ENCODE measurements around the gene PXDN. TPM values are rescaled to one million over a fixed set of nuclear protein-coding genes. Genes with fewer than 3 reads are reported as not detected.

Gene PXDN
- total and polyA plus RNA-seq, 8 donors, result 3.3 to 71.6 (median 28.0) TPM

DNA sequence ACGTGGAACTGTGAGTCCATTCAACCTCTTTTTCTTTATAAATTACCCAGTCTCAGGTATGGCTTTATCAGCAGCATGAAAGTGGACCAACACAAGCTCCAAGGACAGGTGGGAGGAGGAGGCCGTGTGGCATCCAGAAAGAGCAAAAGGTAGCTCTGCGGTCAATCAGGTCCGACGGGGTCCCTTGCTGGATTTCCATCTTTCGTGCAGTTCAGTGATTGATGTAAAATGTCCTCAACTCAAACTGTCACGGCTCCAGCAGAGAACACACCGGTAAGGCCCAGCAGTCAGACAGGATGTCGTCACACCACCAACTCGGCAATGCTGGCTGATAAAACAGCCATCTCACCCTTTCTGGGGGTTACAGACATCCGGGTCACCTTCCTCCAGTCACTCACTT is 123.3 kb downstream of the PXDN start:
- 80 to 90% (median 84%) methylated on average over 11 of the region's 11 CpGs for WGBS, 5 donors
- Histone ChIP-seq H3K4me3 (no peak overlapping the region), H3K4me1 (peaks cover 0 to 7% (median 3%) of the 10 kb centered on the region in 4 donors), H3K27ac (no peak overlapping the region), H3K9me3 (no peaks in the 10 kb centered on the region), H3K27me3 (peaks cover 0 to 5% (median 0%) of the 10 kb centered on the region in 3 donors), H3K36me3 (no peaks in the 10 kb centered on the region)
- intact Hi-C loops (cut with DNase I; ENCODE audit: low total_unique reads), result no loop called here
- DNase-seq, result no peak
- TF ChIP-seq POLR2A (IDR thresholded peaks at IDR 0.05) (no peak), POLR2AphosphoS5 (IDR thresholded peaks at IDR 0.05) (no peak), EP300 (IDR thresholded peaks at IDR 0.05) (no peak)
- TF ChIP-seq, protein P1, sequence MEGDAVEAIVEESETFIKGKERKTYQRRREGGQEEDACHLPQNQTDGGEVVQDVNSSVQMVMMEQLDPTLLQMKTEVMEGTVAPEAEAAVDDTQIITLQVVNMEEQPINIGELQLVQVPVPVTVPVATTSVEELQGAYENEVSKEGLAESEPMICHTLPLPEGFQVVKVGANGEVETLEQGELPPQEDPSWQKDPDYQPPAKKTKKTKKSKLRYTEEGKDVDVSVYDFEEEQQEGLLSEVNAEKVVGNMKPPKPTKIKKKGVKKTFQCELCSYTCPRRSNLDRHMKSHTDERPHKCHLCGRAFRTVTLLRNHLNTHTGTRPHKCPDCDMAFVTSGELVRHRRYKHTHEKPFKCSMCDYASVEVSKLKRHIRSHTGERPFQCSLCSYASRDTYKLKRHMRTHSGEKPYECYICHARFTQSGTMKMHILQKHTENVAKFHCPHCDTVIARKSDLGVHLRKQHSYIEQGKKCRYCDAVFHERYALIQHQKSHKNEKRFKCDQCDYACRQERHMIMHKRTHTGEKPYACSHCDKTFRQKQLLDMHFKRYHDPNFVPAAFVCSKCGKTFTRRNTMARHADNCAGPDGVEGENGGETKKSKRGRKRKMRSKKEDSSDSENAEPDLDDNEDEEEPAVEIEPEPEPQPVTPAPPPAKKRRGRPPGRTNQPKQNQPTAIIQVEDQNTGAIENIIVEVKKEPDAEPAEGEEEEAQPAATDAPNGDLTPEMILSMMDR (IDR thresholded peaks at IDR 0.05), result no peak

DNA sequence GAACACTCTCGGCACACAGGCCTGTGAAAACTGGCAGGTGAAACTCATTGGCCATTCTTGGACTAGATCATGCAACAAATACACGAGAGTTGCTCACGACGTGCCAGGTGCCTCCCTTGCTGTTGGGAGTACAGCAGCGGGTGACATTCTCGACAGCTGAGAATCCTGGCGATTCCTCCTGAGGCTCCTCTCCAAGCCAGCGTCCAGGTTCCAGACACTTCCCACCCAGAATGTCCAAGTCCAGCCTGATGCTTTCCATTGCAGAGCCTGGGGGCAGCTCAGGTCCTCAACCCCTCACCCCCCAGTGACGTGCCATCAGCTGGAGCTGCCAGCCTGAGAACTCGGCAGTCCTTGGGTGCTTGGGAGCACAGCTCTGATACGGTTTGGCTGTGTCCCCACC is 124.2 kb downstream of the PXDN start:
- no peak overlapping the region for H3K4me3 ChIP-seq
- no peak overlapping the region for H3K27ac ChIP-seq
- intact Hi-C loops (cut with DNase I; ENCODE audit: low total_unique reads), result no loop called here
- TF ChIP-seq EP300 (IDR thresholded peaks at IDR 0.05) (no peak), POLR2AphosphoS5 (IDR thresholded peaks at IDR 0.05) (no peak), POLR2A (IDR thresholded peaks at IDR 0.05) (no peak)
- TF ChIP-seq, protein P1 (IDR thresholded peaks at IDR 0.05), result no peak
- H3K36me3 ChIP-seq, result no peaks in the 10 kb centered on the region
- WGBS, 5 donors, result 89 to 94% (median 91%) methylated on average over 11 of the region's 11 CpGs
- no peaks in the 10 kb centered on the region for H3K9me3 ChIP-seq
- peaks cover 0 to 5% (median 0%) of the 10 kb centered on the region in 3 donors for H3K27me3 ChIP-seq
- DNase-seq, result no peak
- H3K4me1 ChIP-seq, result peaks cover 0 to 2% (median 0%) of the 10 kb centered on the region in 4 donors

DNA sequence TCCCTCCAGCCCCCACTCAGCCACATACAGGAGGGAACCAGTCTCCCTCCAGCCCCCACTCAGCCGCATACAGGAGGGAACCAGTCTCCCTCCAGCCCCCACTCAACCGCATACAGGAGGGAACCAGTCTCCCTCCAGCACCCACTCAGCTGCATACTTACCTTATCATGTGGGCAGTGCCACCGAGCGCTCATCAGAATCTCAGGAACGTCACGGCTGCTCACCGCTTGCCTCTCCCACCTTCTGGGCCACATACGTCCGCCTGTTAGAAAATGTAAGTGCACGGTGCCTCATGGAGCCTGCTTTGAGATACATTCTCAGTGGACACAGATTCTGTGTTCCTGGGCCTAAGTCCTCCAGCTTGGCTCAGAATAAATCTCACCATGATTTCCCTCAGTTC is 124.8 kb downstream of the PXDN start:
- Histone ChIP-seq H3K27ac (no peak overlapping the region), H3K9me3 (no peaks in the 10 kb centered on the region), H3K4me3 (no peak overlapping the region), H3K4me1 (no peaks in the 10 kb centered on the region), H3K27me3 (peaks cover 0 to 5% (median 0%) of the 10 kb centered on the region in 3 donors), H3K36me3 (no peaks in the 10 kb centered on the region)
- 59 to 78% (median 71%) methylated on average over 9 to 10 of the region's 10 CpGs for WGBS, 5 donors
- DNase-seq, result no peak
- TF ChIP-seq, protein P1 (IDR thresholded peaks at IDR 0.05), result no peak
- TF ChIP-seq POLR2A (IDR thresholded peaks at IDR 0.05), result no peak
- no peak for TF ChIP-seq EP300 (IDR thresholded peaks at IDR 0.05)
- no peak for TF ChIP-seq POLR2AphosphoS5 (IDR thresholded peaks at IDR 0.05)
- intact Hi-C loops (cut with DNase I; ENCODE audit: low total_unique reads), result no loop called here

DNA sequence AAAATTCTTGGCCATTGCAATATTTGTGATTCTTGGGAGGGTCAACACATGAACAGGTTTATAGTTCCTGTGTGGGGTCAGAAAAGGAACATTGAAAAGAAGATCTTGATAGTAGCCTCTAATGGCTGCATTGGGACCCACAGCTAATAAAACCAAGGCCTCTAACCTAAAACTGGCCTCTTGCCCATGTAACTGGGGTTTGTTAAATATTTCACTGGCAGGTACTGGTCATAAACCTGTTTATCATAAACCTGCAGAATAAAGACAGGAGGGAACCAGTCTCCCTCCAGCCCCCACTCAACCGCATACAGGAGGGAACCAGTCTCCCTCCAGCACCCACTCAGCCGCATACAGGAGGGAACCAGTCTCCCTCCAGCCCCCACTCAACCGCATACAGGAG is 125.3 kb downstream of the PXDN start:
- Histone ChIP-seq H3K4me1 (no peaks in the 10 kb centered on the region), H3K36me3 (no peaks in the 10 kb centered on the region), H3K4me3 (no peak overlapping the region), H3K9me3 (no peaks in the 10 kb centered on the region), H3K27me3 (peaks cover 0 to 4% (median 0%) of the 10 kb centered on the region in 3 donors), H3K27ac (no peak overlapping the region)
- DNase-seq, result no peak
- 70 to 88% (median 86%) methylated on average over 2 to 3 of the region's 3 CpGs; no CpG with 5 or more reads in 1 of the 5 donors for WGBS, 5 donors
- TF ChIP-seq, protein P1 (IDR thresholded peaks at IDR 0.05), result no peak
- TF ChIP-seq POLR2A (IDR thresholded peaks at IDR 0.05), result no peak
- TF ChIP-seq EP300 (IDR thresholded peaks at IDR 0.05), result no peak
- intact Hi-C loops (cut with DNase I; ENCODE audit: low total_unique reads), result no loop called here

Measured in stomach (tissue), 9 donors.